Naive thymus-derived CD4-positive, alpha-beta T cell (primary cell): Measurements from ENCODE around the gene ZNF25. TPM values are rescaled to one million over a fixed set of nuclear protein-coding genes. Genes with fewer than 3 reads are reported as not detected.
A peak's percentile ranks its signal among the peaks of the same experiment; 100 is the strongest.

Source experiments
- ATAC-seq: fragments of 150-1000 bp; cut with Tn5 transposase; 2 replicates; pipeline ENCODE4 v1.10.0; 2021; ENCODE audit warnings: mild to moderate bottlenecking, moderate library complexity
- CTCF ChIA-PET: fragments of 350-600 bp; sonication (Branson Sonifier 250); formaldehyde crosslinking; loops from one replicate; lab custom pipeline; 2021; ENCODE audit warnings: antibody characterized with exemption; lab: Charles Lee
- POLR2A ChIA-PET: fragments of 350-600 bp; sonication (Branson Sonifier 250); formaldehyde crosslinking; loops from one replicate; lab custom pipeline; 2021; ENCODE audit warnings: antibody characterized with exemption, inconsistent platforms; lab: Charles Lee
- DNase-seq, 9 donors: peaks; one replicate each; pipeline versions ENCODE4 v3.0.0 to v3.0.0-alpha.2; 2020 to 2022; ENCODE audit warnings: mixed read lengths in 1 of 9
- H3K27ac ChIP-seq: one replicate; pipeline ENCODE4 v1.7.0; 2013; ENCODE audit warnings: mild to moderate bottlenecking, low read depth, low read length, moderate library complexity
- H3K27me3 ChIP-seq, 2 donors: one replicate each; pipeline ENCODE4 v1.7.0; 2013; ENCODE audit warnings: low read length in 2 of 2, mild to moderate bottlenecking in 2 of 2, moderate library complexity in 2 of 2; ENCODE audit not compliant: control insufficient read depth in 2 of 2, insufficient read depth in 2 of 2
- H3K36me3 ChIP-seq, 3 experiments: 1 replicate in 2 of 3; 2 replicates in 1 of 3; pipeline ENCODE4 v1.7.0; 2013; ENCODE audit warnings: low read length in 3 of 3, mild to moderate bottlenecking in 3 of 3, moderate library complexity in 1 of 3; ENCODE audit not compliant: insufficient read depth in 3 of 3, control insufficient read depth in 2 of 3
- H3K4me1 ChIP-seq, 2 donors: one replicate each; pipeline ENCODE4 v1.7.0; 2013; ENCODE audit warnings: low read length in 2 of 2, mild to moderate bottlenecking in 2 of 2, moderate library complexity in 1 of 2; ENCODE audit not compliant: control insufficient read depth in 2 of 2, insufficient read depth in 2 of 2
- H3K4me3 ChIP-seq: 2 replicates; pipeline ENCODE4 v1.7.0; 2013; ENCODE audit warnings: mild to moderate bottlenecking, low read length
- H3K9me3 ChIP-seq, 3 experiments: 1 replicate in 2 of 3; 2 replicates in 1 of 3; pipeline ENCODE4 v1.7.0; 2013; ENCODE audit warnings: low read length in 3 of 3; ENCODE audit not compliant: control insufficient read depth in 2 of 3
- H3K27ac Mint-ChIP-seq, 9 donors: one replicate each; pipeline ENCODE4 v1.8.0; 2020 to 2022; ENCODE audit warnings: mixed read lengths in 9 of 9, mild to moderate bottlenecking in 8 of 9, moderate library complexity in 5 of 9, inconsistent platforms in 2 of 9
- H3K27me3 Mint-ChIP-seq, 5 donors: one replicate each; pipeline ENCODE4 v1.8.0; 2021 to 2022; ENCODE audit warnings: mixed read lengths in 5 of 5, mild to moderate bottlenecking in 1 of 5
- H3K36me3 Mint-ChIP-seq, 5 donors: one replicate each; pipeline ENCODE4 v1.8.0; 2020 to 2022; ENCODE audit warnings: mixed read lengths in 5 of 5, mild to moderate bottlenecking in 3 of 5, inconsistent platforms in 1 of 5
- H3K4me1 Mint-ChIP-seq, 7 donors: one replicate each; pipeline ENCODE4 v1.8.0; 2020 to 2022; ENCODE audit warnings: mixed read lengths in 7 of 7, mild to moderate bottlenecking in 3 of 7, inconsistent platforms in 1 of 7
- H3K4me3 Mint-ChIP-seq, 10 donors: one replicate each; pipeline ENCODE4 v1.8.0; 2020 to 2022; ENCODE audit warnings: mild to moderate bottlenecking in 10 of 10, mixed read lengths in 10 of 10, moderate library complexity in 6 of 10, inconsistent platforms in 2 of 10
- H3K9me3 Mint-ChIP-seq, 11 donors: one replicate each; pipeline ENCODE4 v1.8.0; 2020 to 2022; ENCODE audit warnings: mixed read lengths in 11 of 11, mild to moderate bottlenecking in 4 of 11, inconsistent platforms in 1 of 11, moderate library complexity in 1 of 11
- intact Hi-C, 2 donors: fragments of 100-400 bp; cut with micrococcal nuclease; formaldehyde crosslinking; loops; one replicate each; pipeline ENCODE4 v1.15.1; 2023
- polyA plus RNA-seq, 2 donors: library from polyadenylated mRNA; unstranded; fragments of 300-500 nt; fragmentation: Illumina TruSeq; gene quantifications; one replicate each; pipeline ENCODE4 v1.2.3, GENCODE V29; 2021
- total RNA-seq, 6 experiments: library from RNA in 5 of 6; stranded (reverse) in 5 of 6; gene quantifications; 1 replicate in 5 of 6; 2 replicates in 1 of 6; pipeline ENCODE4 v1.2.3 and lab custom pipeline; 2021 to 2026

Gene ZNF25
- total and polyA plus RNA-seq, 7 experiments from 2014 or later: 4.3 to 13.9 (median 7.5) TPM

- ATAC-seq: no peak
- intact Hi-C loops: no loop called here
- H3K9me3 ChIP-seq: no peaks in the 10 kb centered on the region
- no peak for DNase-seq
- no peaks in the 10 kb centered on the region for H3K4me1 Mint-ChIP-seq
- H3K27ac ChIP-seq: no peak overlapping the region
- ChIA-PET POLR2A (no interaction called here), CTCF (interaction anchor here (0.7 kb wide), 1 partner anchor 741 kb away, joined by 3 read pairs; no protein-coding TSS in a partner anchor)
- peaks cover 0 to 15% (median 0%) of the 10 kb centered on the region in 5 donors for H3K27me3 Mint-ChIP-seq
- H3K36me3 Mint-ChIP-seq: peaks cover 0 to 3% (median 0%) of the 10 kb centered on the region in 5 donors
- H3K4me3 Mint-ChIP-seq: no peak overlapping the region
- no peak overlapping the region for H3K4me3 ChIP-seq
- no peaks in the 10 kb centered on the region for H3K36me3 ChIP-seq
- no peaks in the 10 kb centered on the region for H3K27me3 ChIP-seq
- peaks cover 0 to 8% (median 2%) of the 10 kb centered on the region in 11 donors for H3K9me3 Mint-ChIP-seq
- H3K27ac Mint-ChIP-seq: no peak overlapping the region
- no peaks in the 10 kb centered on the region for H3K4me1 ChIP-seq
These were observed 15.2 kb upstream of the ZNF25 start for GRCh38 chr10:37991655-37992054.

GRCh38 chr10:37976880-37977203 lies 395 bp upstream of the ZNF25 start:
- peaks cover 6 to 10% of the 10 kb centered on the region in 2 donors for H3K4me1 ChIP-seq
- peaks cover 19 to 36% (median 27%) of the 10 kb centered on the region in 7 donors for H3K4me1 Mint-ChIP-seq
- H3K36me3 Mint-ChIP-seq: peaks cover 0 to 13% (median 6%) of the 10 kb centered on the region in 5 donors
- H3K27me3 ChIP-seq: no peaks in the 10 kb centered on the region
- POLR2A ChIA-PET: interaction anchor here (0.8 to 3.5 kb wide), 8 partner anchors 12 to 426 kb away, joined by 3 to 25 read pairs (median 4); partner anchors contain the start of genes ZNF248, ZNF33A and ZNF37A
- peak overlapping the region; percentile 87 to 100 (median 95) for H3K4me3 Mint-ChIP-seq
- peak overlapping the region; percentile 95 for H3K27ac ChIP-seq
- intact Hi-C loops: loop anchor here (1.0 to 10.0 kb wide), 7 partner anchors 33 to 425 kb away; partner anchors contain the start of genes ZNF248 (in 2 of the 2), ZNF33A (in 2 of the 2) and ZNF37A (in 2 of the 2)
- peak overlapping the region; percentile 62 for H3K4me3 ChIP-seq
- peak overlapping the region; percentile 92 to 99 (median 97) for H3K27ac Mint-ChIP-seq
- H3K9me3 Mint-ChIP-seq: peaks cover 0 to 4% (median 0%) of the 10 kb centered on the region in 11 donors
- no peak for DNase-seq
- H3K27me3 Mint-ChIP-seq: peaks cover 0 to 2% (median 0%) of the 10 kb centered on the region in 5 donors
- no peaks in the 10 kb centered on the region for H3K36me3 ChIP-seq
- H3K9me3 ChIP-seq: no peaks in the 10 kb centered on the region
- CTCF ChIA-PET: interaction anchor here (0.6 to 1.2 kb wide), 6 partner anchors 13 to 117 kb away, joined by 3 to 5 read pairs (median 4); partner anchors contain the start of genes ZNF33A and ZNF37A
- no peak for ATAC-seq

GRCh38 chr10:37975401-37975991 lies 951 bp downstream of the ZNF25 start:
- POLR2A ChIA-PET: interaction anchor here (0.5 to 3.5 kb wide), 11 partner anchors 11 to 150 kb away, joined by 3 to 25 read pairs (median 4); partner anchors contain the start of genes ZNF33A and ZNF37A
- intact Hi-C loops: loop anchor here in 1 of 2 donors (10.0 kb wide), 1 partner anchor 389 kb away; no protein-coding TSS in a partner anchor
- peak overlapping the region; percentile 92 to 99 (median 97) for H3K27ac Mint-ChIP-seq

GRCh38 chr10:37972396-37972795 lies 4.1 kb downstream of the ZNF25 start:
- Mint-ChIP-seq H3K27ac (no peak overlapping the region), H3K4me1 (peaks cover 19 to 36% (median 28%) of the 10 kb centered on the region in 7 donors), H3K27me3 (no peaks in the 10 kb centered on the region), H3K36me3 (peaks cover 4 to 50% (median 34%) of the 10 kb centered on the region in 5 donors), H3K9me3 (peaks cover 0 to 13% (median 3%) of the 10 kb centered on the region in 11 donors), H3K4me3 (no peak overlapping the region)
- ChIA-PET CTCF (no interaction called here), POLR2A (interaction anchor here (0.5 kb wide), 1 partner anchor 110 kb away, joined by 4 read pairs; no protein-coding TSS in a partner anchor)
- peaks cover 0 to 24% (median 0%) of the 10 kb centered on the region in 3 experiments for H3K36me3 ChIP-seq
- DNase-seq (no peak), ATAC-seq (no peak)
- no peaks in the 10 kb centered on the region for H3K9me3 ChIP-seq
- H3K27me3 ChIP-seq: no peaks in the 10 kb centered on the region
- peaks cover 6 to 10% of the 10 kb centered on the region in 2 donors for H3K4me1 ChIP-seq
- H3K27ac ChIP-seq: no peak overlapping the region
- H3K4me3 ChIP-seq: no peak overlapping the region
- intact Hi-C loops: loop anchor here in 1 of 2 donors (10.0 kb wide), 1 partner anchor 392 kb away; no protein-coding TSS in a partner anchor

More at GRCh38 chr10:37975401-37975991, 951 bp downstream of the ZNF25 start:
- peak overlapping the region; percentile 87 to 100 (median 95) for H3K4me3 Mint-ChIP-seq
- CTCF ChIA-PET: interaction anchor here (0.5 kb wide), 1 partner anchor 29 kb away, joined by 4 read pairs; no protein-coding TSS in a partner anchor
- peaks cover 19 to 36% (median 27%) of the 10 kb centered on the region in 7 donors for H3K4me1 Mint-ChIP-seq
- H3K36me3 Mint-ChIP-seq: peaks cover 0 to 23% (median 9%) of the 10 kb centered on the region in 5 donors
- peak overlapping the region; percentile 62 for H3K4me3 ChIP-seq
- DNase-seq (peak in 5 of 9 donors; percentile 13 to 29 (median 23)), ATAC-seq (no peak)
- peaks cover 0 to 2% (median 0%) of the 10 kb centered on the region in 5 donors for H3K27me3 Mint-ChIP-seq
- no peaks in the 10 kb centered on the region for H3K9me3 ChIP-seq
- peaks cover 0 to 7% (median 0%) of the 10 kb centered on the region in 11 donors for H3K9me3 Mint-ChIP-seq
- peak overlapping the region; percentile 95 for H3K27ac ChIP-seq
- H3K4me1 ChIP-seq: peaks cover 6 to 10% of the 10 kb centered on the region in 2 donors
- H3K36me3 ChIP-seq: no peaks in the 10 kb centered on the region
- no peaks in the 10 kb centered on the region for H3K27me3 ChIP-seq

- Mint-ChIP-seq H3K9me3 (peaks cover 0 to 50% (median 24%) of the 10 kb centered on the region in 11 donors), H3K27me3 (no peaks in the 10 kb centered on the region), H3K4me3 (no peak overlapping the region), H3K27ac (no peak overlapping the region), H3K4me1 (peaks cover 0 to 6% (median 0%) of the 10 kb centered on the region in 7 donors), H3K36me3 (peaks cover 26 to 79% (median 66%) of the 10 kb centered on the region in 5 donors)
- no peaks in the 10 kb centered on the region for H3K27me3 ChIP-seq
- POLR2A ChIA-PET: interaction anchor here (2.5 kb wide), 1 partner anchor 11 kb away, joined by 10 read pairs; the partner anchor contains the start of gene ZNF25
- ATAC-seq: no peak
- H3K36me3 ChIP-seq: peaks cover 0 to 48% (median 4%) of the 10 kb centered on the region in 3 experiments
- no peak overlapping the region for H3K4me3 ChIP-seq
- DNase-seq: no peak
- CTCF ChIA-PET: no interaction called here
- no peak overlapping the region for H3K27ac ChIP-seq
- peaks cover 0 to 23% (median 3%) of the 10 kb centered on the region in 3 experiments for H3K9me3 ChIP-seq
- no peaks in the 10 kb centered on the region for H3K4me1 ChIP-seq
- intact Hi-C loops: no loop called here
These were observed 11.4 kb downstream of the ZNF25 start for GRCh38 chr10:37965006-37965405.

- ATAC-seq (no peak), DNase-seq (no peak)
- Histone ChIP-seq H3K9me3 (peaks cover 0 to 14% (median 3%) of the 10 kb centered on the region in 3 experiments), H3K27me3 (no peaks in the 10 kb centered on the region), H3K4me1 (no peaks in the 10 kb centered on the region), H3K27ac (no peak overlapping the region), H3K36me3 (peaks cover 0 to 45% (median 10%) of the 10 kb centered on the region in 3 experiments), H3K4me3 (no peak overlapping the region)
- Mint-ChIP-seq H3K27me3 (no peaks in the 10 kb centered on the region), H3K4me3 (no peak overlapping the region), H3K4me1 (peaks cover 0 to 12% (median 0%) of the 10 kb centered on the region in 7 donors), H3K27ac (peak overlapping the region in 1 of 9 donors; percentile 7), H3K9me3 (peaks cover 0 to 40% (median 13%) of the 10 kb centered on the region in 11 donors), H3K36me3 (peaks cover 35 to 78% (median 67%) of the 10 kb centered on the region in 5 donors)
- intact Hi-C loops: no loop called here
- POLR2A ChIA-PET: no interaction called here
- CTCF ChIA-PET: interaction anchor here (0.6 to 1.5 kb wide), 2 partner anchors 16 to 110 kb away, joined by 3 read pairs; no protein-coding TSS in a partner anchor
These were observed 15.8 kb downstream of the ZNF25 start for GRCh38 chr10:37960591-37961137.
